Lung (tissue), 12 donors: ENCODE measurements around the gene BBS1. TPM values are rescaled to one million over a fixed set of nuclear protein-coding genes. Genes with fewer than 3 reads are reported as not detected.

ENCODE experiments used
- ATAC-seq: fragments of 200-7000 bp; cut with Tn5 transposase; one replicate; pipeline ENCODE4 v1.9.1; 2020; ENCODE audit warnings: moderate number of reproducible peaks; ENCODE audit not compliant: insufficient read depth, low FRiP score
- DNase-seq, 3 donors: peaks; one replicate each; pipeline ENCODE4 v3.0.0-alpha.2; 2013 to 2017
- H3K27ac ChIP-seq, 2 donors: one replicate each; pipeline ENCODE4 v1.5.1; 2013; ENCODE audit warnings: mild to moderate bottlenecking in 2 of 2, moderate library complexity in 2 of 2, control low read depth in 1 of 2, inconsistent platforms in 1 of 2, low read depth in 1 of 2, low read length in 1 of 2
- H3K27me3 ChIP-seq, 3 donors: one replicate each; pipeline ENCODE4 v1.5.1; 2013; ENCODE audit warnings: low read length in 2 of 3; ENCODE audit not compliant: control insufficient read depth in 3 of 3, insufficient read depth in 3 of 3
- H3K36me3 ChIP-seq, 4 donors: one replicate each; pipeline ENCODE4 v1.5.1; 2013; ENCODE audit warnings: low read length in 4 of 4, mild to moderate bottlenecking in 1 of 4, moderate library complexity in 1 of 4; ENCODE audit not compliant: control insufficient read depth in 4 of 4, insufficient read depth in 4 of 4
- H3K4me1 ChIP-seq, 5 donors: one replicate each; pipeline ENCODE4 v1.5.1; 2013; ENCODE audit warnings: low read length in 5 of 5, mild to moderate bottlenecking in 2 of 5, moderate library complexity in 1 of 5; ENCODE audit not compliant: control insufficient read depth in 5 of 5, insufficient read depth in 5 of 5
- H3K4me3 ChIP-seq: one replicate; pipeline ENCODE4 v1.5.1; 2013; ENCODE audit warnings: mild to moderate bottlenecking, control low read depth, moderate library complexity
- H3K9ac ChIP-seq, 2 donors: one replicate each; pipeline ENCODE4 v1.5.1; 2013; ENCODE audit warnings: low read length in 2 of 2, control low read depth in 1 of 2; ENCODE audit not compliant: insufficient read depth in 1 of 2
- H3K9me3 ChIP-seq, 4 donors: one replicate each; pipeline ENCODE4 v1.5.1; 2013; ENCODE audit warnings: low read length in 3 of 4, mild to moderate bottlenecking in 1 of 4, moderate library complexity in 1 of 4; ENCODE audit not compliant: control insufficient read depth in 4 of 4, insufficient read depth in 3 of 4
- CTCF ChIP-seq: IDR thresholded peaks from 2 replicates; pipeline ENCODE4 v1.5.1; 2012; ENCODE audit warnings: mild to moderate bottlenecking; ENCODE audit errors: control extremely low read depth, extremely low read depth
- WGBS, 2 donors: extraction: QIAGEN DNeasy Blood & Tissue Kit; methylation state at CpG; one replicate each; pipeline ENCODE4 v1.1.7; 2013; 5-methylcytosine and 5-hydroxymethylcytosine counted together
- polyA plus RNA-seq, 2 donors: library from polyadenylated mRNA; stranded (reverse); fragments of 200-250 nt; gene quantifications; one replicate each; pipeline ENCODE4 v1.2.1, GENCODE V29; 2013
- total RNA-seq, 2 donors: library from RNA; depleted of rRNA in 1 of 2; stranded (reverse); fragments of >200 nt in 1 of 2; gene quantifications; one replicate each; pipeline ENCODE4 v1.2.1, GENCODE V29; 2014 to 2021
- donor health status: control.
- donor health status: control.
- donor health status: Bipolar disorder and iron deficiency.
- donor health status: healthy.
- donor health status: DM: yes; HTN: yes; CAD: no.

BBS1 gene
- total and polyA plus RNA-seq, 4 donors: 12.5 to 75.6 (median 29.3) TPM

- no peak overlapping the region for H3K4me3 ChIP-seq
- no peak overlapping the region for H3K27ac ChIP-seq
- ATAC-seq (no peak), DNase-seq (no peak)
- no peak for TF ChIP-seq CTCF
- 90 to 95% methylated on average over 7 of the region's 7 CpGs for WGBS, 2 donors
- H3K9ac ChIP-seq: no peak overlapping the region
- H3K27me3 ChIP-seq: no peaks in the 10 kb centered on the region
- peaks cover 0 to 25% (median 3%) of the 10 kb centered on the region in 4 donors for H3K36me3 ChIP-seq
- H3K9me3 ChIP-seq: no peaks in the 10 kb centered on the region
- H3K4me1 ChIP-seq: peaks cover 0 to 4% (median 0%) of the 10 kb centered on the region in 5 donors
Measured at GRCh38 chr11:66484806-66485380, 25.5 kb upstream of the BBS1 start.

- WGBS, 2 donors: 85 to 93% methylated on average over 10 of the region's 10 CpGs
- Histone ChIP-seq H3K36me3 (peaks cover 0 to 50% (median 3%) of the 10 kb centered on the region in 4 donors), H3K27me3 (no peaks in the 10 kb centered on the region), H3K4me3 (no peak overlapping the region), H3K9ac (no peak overlapping the region), H3K27ac (no peak overlapping the region), H3K9me3 (no peaks in the 10 kb centered on the region), H3K4me1 (no peaks in the 10 kb centered on the region)
- TF ChIP-seq CTCF: no peak
- DNase-seq: no peak
- no peak for ATAC-seq
Measured at GRCh38 chr11:66488957-66489356, 21.5 kb upstream of the BBS1 start.

GRCh38 chr11:66489636-66490035 is 20.8 kb upstream of the BBS1 start:
- TF ChIP-seq CTCF: no peak

More at GRCh38 chr11:66489636-66490035, 20.8 kb upstream of the BBS1 start:
- H3K9me3 ChIP-seq: no peaks in the 10 kb centered on the region
- peaks cover 0 to 51% (median 3%) of the 10 kb centered on the region in 4 donors for H3K36me3 ChIP-seq
- no peaks in the 10 kb centered on the region for H3K27me3 ChIP-seq
- no peak overlapping the region for H3K27ac ChIP-seq
- H3K4me1 ChIP-seq: no peaks in the 10 kb centered on the region
- no peak for ATAC-seq
- no peak overlapping the region for H3K4me3 ChIP-seq
- 93 to 94% methylated on average over 7 of the region's 7 CpGs for WGBS, 2 donors
- no peak overlapping the region for H3K9ac ChIP-seq
- no peak for DNase-seq
